Measurements from ENCODE around the gene SBF1.

Gene SBF1

GRCh38 chr22:50518606-50519005 lies 43.8 kb upstream of the SBF1 start:
- Histone ChIP-seq H3K4me1 (peaks cover 17% of the 10 kb centered on the region; the same call in 1 of the 2 replicates), H4K20me1 (peaks cover 64% of the 10 kb centered on the region), H3K27ac (no peak overlapping the region), H3K27me3 (no peaks in the 10 kb centered on the region), H3K9me3 (no peaks in the 10 kb centered on the region), H3K4me2 (no peak overlapping the region), H3K36me3 (peaks cover 91% of the 10 kb centered on the region), H3K9ac (no peak overlapping the region), H3K4me3 (no peak overlapping the region)
- no peak for TF ChIP-seq Cebpa-rat (IDR thresholded peaks at IDR 0.05)

GRCh38 chr22:50517495-50518260 lies 42.8 kb upstream of the SBF1 start:
- H3K9ac ChIP-seq, result no peak overlapping the region
- no peak for TF ChIP-seq Cebpa-rat (IDR thresholded peaks at IDR 0.05)
- H3K4me1 ChIP-seq, result peaks cover 17% of the 10 kb centered on the region; the same call in 1 of the 2 replicates
- no peaks in the 10 kb centered on the region for H3K27me3 ChIP-seq
- H4K20me1 ChIP-seq, result peaks cover 64% of the 10 kb centered on the region
- H3K9me3 ChIP-seq, result no peaks in the 10 kb centered on the region
- H3K4me3 ChIP-seq, result no peak overlapping the region
- peaks cover 90% of the 10 kb centered on the region for H3K36me3 ChIP-seq
- H3K27ac ChIP-seq, result no peak overlapping the region
- H3K4me2 ChIP-seq, result no peak overlapping the region

GRCh38 chr22:50516891-50517290 lies 42.1 kb upstream of the SBF1 start:
- no peak overlapping the region for H3K4me2 ChIP-seq
- H3K4me1 ChIP-seq, result peaks cover 17% of the 10 kb centered on the region; the same call in 1 of the 2 replicates
- H3K27me3 ChIP-seq, result no peaks in the 10 kb centered on the region
- no peaks in the 10 kb centered on the region for H3K9me3 ChIP-seq
- TF ChIP-seq Cebpa-rat (IDR thresholded peaks at IDR 0.05), result no peak
- 0 out of 2 replicates have a peak overlapping the region, but pooled peaks have one; percentile 24 for H3K9ac ChIP-seq
- H4K20me1 ChIP-seq, result peaks cover 69% of the 10 kb centered on the region
- no peak overlapping the region for H3K27ac ChIP-seq
- no peak overlapping the region for H3K4me3 ChIP-seq
- peaks cover 90% of the 10 kb centered on the region for H3K36me3 ChIP-seq

GRCh38 chr22:50516068-50516467 lies 41.2 kb upstream of the SBF1 start:
- no peaks in the 10 kb centered on the region for H3K27me3 ChIP-seq
- H4K20me1 ChIP-seq, result peaks cover 69% of the 10 kb centered on the region
- peak overlapping the region; percentile 24; the same call in 1 of the 2 replicates for H3K9ac ChIP-seq
- H3K27ac ChIP-seq, result no peak overlapping the region
- H3K36me3 ChIP-seq, result peaks cover 87% of the 10 kb centered on the region
- no peaks in the 10 kb centered on the region for H3K9me3 ChIP-seq
- H3K4me1 ChIP-seq, result peaks cover 17% of the 10 kb centered on the region; the same call in 1 of the 2 replicates
- H3K4me2 ChIP-seq, result no peak overlapping the region
- no peak for TF ChIP-seq Cebpa-rat (IDR thresholded peaks at IDR 0.05)
- H3K4me3 ChIP-seq, result no peak overlapping the region

- Histone ChIP-seq H3K9me3 (no peaks in the 10 kb centered on the region), H3K27me3 (no peaks in the 10 kb centered on the region), H3K27ac (no peak overlapping the region), H3K4me2 (no peak overlapping the region), H3K4me3 (no peak overlapping the region), H3K36me3 (peaks cover 68% of the 10 kb centered on the region), H4K20me1 (peaks cover 74% of the 10 kb centered on the region), H3K9ac (no peak overlapping the region; the same call in 1 of the 2 replicates), H3K4me1 (peaks cover 38% of the 10 kb centered on the region)
- TF ChIP-seq Cebpa-rat (IDR thresholded peaks at IDR 0.05), result no peak
These were observed 38.3 kb upstream of the SBF1 start for GRCh38 chr22:50513175-50513574.

- Histone ChIP-seq H3K4me2 (peak overlapping the region; percentile 96), H3K9ac (peak overlapping the region; percentile 87), H3K36me3 (peaks cover 49% of the 10 kb centered on the region), H3K4me3 (peak overlapping the region; percentile 73), H3K4me1 (peaks cover 48% of the 10 kb centered on the region), H3K27me3 (no peaks in the 10 kb centered on the region), H4K20me1 (peaks cover 61% of the 10 kb centered on the region), H3K27ac (peak overlapping the region; percentile 87; the same call in 1 of the 2 replicates), H3K9me3 (no peaks in the 10 kb centered on the region)
- no peak for TF ChIP-seq Cebpa-rat (IDR thresholded peaks at IDR 0.05)
These were observed 34.1 kb upstream of the SBF1 start for GRCh38 chr22:50508897-50509296.

- Histone ChIP-seq H4K20me1 (peaks cover 55% of the 10 kb centered on the region), H3K4me2 (peak within 1 kb of the TSS; percentile 99), H3K27ac (peak within 1 kb of the TSS; percentile 89), H3K9me3 (no peaks in the 10 kb centered on the region), H3K4me1 (peaks cover 48% of the 10 kb centered on the region), H3K36me3 (peaks cover 49% of the 10 kb centered on the region), H3K4me3 (peak within 1 kb of the TSS; percentile 94), H3K27me3 (no peaks in the 10 kb centered on the region), H3K9ac (peak within 1 kb of the TSS; percentile 92)
- no peak for TF ChIP-seq Cebpa-rat (IDR thresholded peaks at IDR 0.05)
These were observed 33.4 kb upstream of the SBF1 start, which contains the start of gene NCAPH2 for GRCh38 chr22:50507991-50508884. Gene NCAPH2, plus strand, starts transcription at chr22:50508224. Its CDS starts 114 bp downstream, at chr22:50508338.

GRCh38 chr22:50507421-50507990 lies 32.7 kb upstream of the SBF1 start, which contains the start of gene LMF2:
Gene LMF2, minus strand, starts transcription at chr22:50507702. Its CDS starts 27 bp downstream, at chr22:50507675.
- peak within 1 kb of the TSS; percentile 92 for H3K9ac ChIP-seq
- no peak for TF ChIP-seq Cebpa-rat (IDR thresholded peaks at IDR 0.05)
- peaks cover 55% of the 10 kb centered on the region for H4K20me1 ChIP-seq
- peaks cover 56% of the 10 kb centered on the region for H3K4me1 ChIP-seq
- peak within 1 kb of the TSS; percentile 89 for H3K27ac ChIP-seq
- no peaks in the 10 kb centered on the region for H3K27me3 ChIP-seq
- peak within 1 kb of the TSS; percentile 99 for H3K4me2 ChIP-seq
- H3K4me3 ChIP-seq, result peak within 1 kb of the TSS; percentile 94
- peaks cover 49% of the 10 kb centered on the region for H3K36me3 ChIP-seq
- H3K9me3 ChIP-seq, result no peaks in the 10 kb centered on the region

All from BLaER1 (cell line).